H9 (cell line): ENCODE results near the gene RRAGD. TPM values are rescaled to one million over a fixed set of nuclear protein-coding genes. Genes with fewer than 3 reads are reported as not detected.
"Not testable (repeated sequence)": the region's sequence is repeated elsewhere in the genome, so short reads cannot be mapped to it uniquely, and the experiment has no call there.

Experiments
- DNase-seq: peaks from one replicate; pipeline ENCODE4 v3.0.0-alpha.2; 2017
- H2AFZ ChIP-seq: one replicate; pipeline ENCODE4 v1.6.1; 2013; ENCODE audit warnings: mild to moderate bottlenecking, low read length, control low read depth, moderate library complexity
- H2AK5ac ChIP-seq: 2 replicates; pipeline ENCODE4 v1.6.1; 2013; ENCODE audit warnings: low read length, control low read depth, mixed read lengths; ENCODE audit not compliant: insufficient read length
- H2BK120ac ChIP-seq: one replicate; pipeline ENCODE4 v1.6.1; 2013; ENCODE audit warnings: low read depth, mild to moderate bottlenecking, low read length, control low read depth, inconsistent platforms; ENCODE audit not compliant: poor library complexity, severe bottlenecking
- H2BK12ac ChIP-seq: 2 replicates; pipeline ENCODE4 v1.6.1; 2013; ENCODE audit warnings: low read length, control low read depth, mixed read lengths, low read depth; ENCODE audit not compliant: insufficient read length
- H2BK15ac ChIP-seq: 2 replicates; pipeline ENCODE4 v1.6.1; 2013; ENCODE audit warnings: low read depth, low read length, control low read depth
- H2BK20ac ChIP-seq: one replicate; pipeline ENCODE4 v1.6.1; 2013; ENCODE audit warnings: low read depth, mild to moderate bottlenecking, low read length, control low read depth, inconsistent platforms; ENCODE audit not compliant: poor library complexity, severe bottlenecking
- H2BK5ac ChIP-seq: 2 replicates; pipeline ENCODE4 v1.6.1; 2013; ENCODE audit warnings: low read length, control low read depth, mixed read lengths; ENCODE audit not compliant: insufficient read length
- H3K14ac ChIP-seq: 2 replicates; pipeline ENCODE4 v1.6.1; 2013; ENCODE audit warnings: low read length, control low read depth; ENCODE audit not compliant: insufficient read depth
- H3K18ac ChIP-seq: 2 replicates; pipeline ENCODE4 v1.6.1; 2013; ENCODE audit warnings: low read depth, mild to moderate bottlenecking, mixed read lengths, low read length, control low read depth; ENCODE audit not compliant: insufficient read length
- H3K23ac ChIP-seq: 2 replicates; pipeline ENCODE4 v1.6.1; 2013; ENCODE audit warnings: low read length, control low read depth, mixed read lengths, low read depth; ENCODE audit not compliant: insufficient read length
- H3K23me2 ChIP-seq: 2 replicates; pipeline ENCODE4 v1.6.1; 2013; ENCODE audit warnings: low read depth, mild to moderate bottlenecking, mixed read lengths, low read length, control low read depth; ENCODE audit not compliant: insufficient read length, poor library complexity, severe bottlenecking
- H3K27ac ChIP-seq: 2 replicates; pipeline ENCODE4 v1.5.1; 2013; ENCODE audit warnings: low read length, control low read depth, mixed read lengths, low read depth; ENCODE audit not compliant: insufficient read length
- H3K27me3 ChIP-seq: 2 replicates; pipeline ENCODE4 v1.6.1; 2013; ENCODE audit warnings: low read length, control low read depth, inconsistent platforms; ENCODE audit not compliant: insufficient read depth
- H3K4ac ChIP-seq: 2 replicates; pipeline ENCODE4 v1.6.1; 2013; ENCODE audit warnings: low read depth, mild to moderate bottlenecking, control low read depth, inconsistent platforms, low read length, moderate library complexity
- H3K4me1 ChIP-seq: 2 replicates; pipeline ENCODE4 v1.6.1; 2013; ENCODE audit warnings: low read length, control low read depth, inconsistent platforms; ENCODE audit not compliant: insufficient read depth
- H3K4me2 ChIP-seq: 2 replicates; pipeline ENCODE4 v1.6.1; 2013; ENCODE audit warnings: low read length, control low read depth, mixed read lengths; ENCODE audit not compliant: insufficient read length, insufficient read depth
- H3K56ac ChIP-seq: 2 replicates; pipeline ENCODE4 v1.6.1; 2013; ENCODE audit warnings: low read depth, mild to moderate bottlenecking, mixed read lengths, low read length, control low read depth; ENCODE audit not compliant: insufficient read length
- H3K79me1 ChIP-seq: 2 replicates; pipeline ENCODE4 v1.6.1; 2013; ENCODE audit warnings: low read depth, mild to moderate bottlenecking, moderate library complexity, low read length, control low read depth, inconsistent platforms; ENCODE audit not compliant: insufficient read depth, poor library complexity, severe bottlenecking
- H3K79me2 ChIP-seq: 2 replicates; pipeline ENCODE4 v1.6.1; 2013; ENCODE audit warnings: low read length, control low read depth, inconsistent platforms; ENCODE audit not compliant: insufficient read depth
- H3K9ac ChIP-seq: 2 replicates; pipeline ENCODE4 v1.6.1; 2013; ENCODE audit warnings: low read length, control low read depth, mixed read lengths; ENCODE audit not compliant: insufficient read length; ENCODE audit errors: extremely low read depth
- H3K9me3 ChIP-seq: one replicate; pipeline ENCODE4 v1.6.1; 2013; ENCODE audit warnings: low read depth, low read length, inconsistent platforms; ENCODE audit not compliant: control insufficient read depth
- H3T11ph ChIP-seq: one replicate; pipeline ENCODE4 v1.6.1; 2013; ENCODE audit warnings: mild to moderate bottlenecking, low read length, control low read depth, inconsistent platforms
- H4K20me1 ChIP-seq: one replicate; pipeline ENCODE4 v1.6.1; 2013; ENCODE audit not compliant: control insufficient read depth, insufficient read length, insufficient read depth
- H4K5ac ChIP-seq: 2 replicates; pipeline ENCODE4 v1.6.1; 2013; ENCODE audit warnings: low read depth, mild to moderate bottlenecking, mixed read lengths, low read length, control low read depth; ENCODE audit not compliant: insufficient read length
- H4K8ac ChIP-seq: replicated peaks from 2 replicates; pipeline ENCODE4 v1.6.1; 2013; ENCODE audit warnings: low read length, control low read depth, mixed read lengths, low read depth; ENCODE audit not compliant: insufficient read length
- H4K91ac ChIP-seq: 2 replicates; pipeline ENCODE4 v1.6.1; 2013; ENCODE audit warnings: low read depth, mild to moderate bottlenecking, moderate library complexity, mixed read lengths, low read length, control low read depth; ENCODE audit not compliant: insufficient read length
- H3K27ac Mint-ChIP-seq, 3 experiments: 2 replicates in 2 of 3; 3 replicates in 1 of 3; pipeline ENCODE4 v1.8.0; 2020 to 2021; ENCODE audit warnings: mixed read lengths in 3 of 3, mild to moderate bottlenecking in 1 of 3, moderate library complexity in 1 of 3
- H3K27me3 Mint-ChIP-seq: 2 replicates; pipeline ENCODE4 v1.8.0; 2021; ENCODE audit warnings: low read depth, mild to moderate bottlenecking, moderate library complexity, mixed read lengths
- H3K36me3 Mint-ChIP-seq, 3 experiments: 2 replicates in 2 of 3; 3 replicates in 1 of 3; pipeline ENCODE4 v1.8.0; 2020 to 2021; ENCODE audit warnings: low read depth in 3 of 3, mixed read lengths in 3 of 3; ENCODE audit not compliant: insufficient read depth in 1 of 3
- H3K4me1 Mint-ChIP-seq, 2 experiments: 2 replicates each; pipeline ENCODE4 v1.8.0; 2020; ENCODE audit warnings: mixed read lengths in 2 of 2
- H3K4me3 Mint-ChIP-seq, 2 experiments: 2 replicates in 1 of 2; 3 replicates in 1 of 2; pipeline ENCODE4 v1.8.0; 2020 to 2021; ENCODE audit warnings: mild to moderate bottlenecking in 2 of 2, mixed read lengths in 2 of 2, moderate library complexity in 1 of 2
- H3K9me3 Mint-ChIP-seq, 2 experiments: 2 replicates in 1 of 2; 3 replicates in 1 of 2; pipeline ENCODE4 v1.8.0; 2020; ENCODE audit warnings: mild to moderate bottlenecking in 2 of 2, mixed read lengths in 2 of 2, moderate library complexity in 1 of 2
- CTCF ChIP-seq: fragments of 200-600 bp; sonication (generic); conservative IDR thresholded peaks from 3 replicates; pipeline ENCODE4 v1.8.0; 2021; ENCODE audit warnings: antibody characterized with exemption, mild to moderate bottlenecking
- WGBS: extraction: QIAGEN DNeasy Blood & Tissue Kit; methylation state at CpG from one replicate; pipeline ENCODE4 v1.1.7; 2013; ENCODE audit warnings: missing lambda C conversion rate, low lambda C conversion rate, mixed read lengths; ENCODE audit not compliant: insufficient read length; ENCODE audit errors: extremely low coverage; 5-methylcytosine and 5-hydroxymethylcytosine counted together
- total RNA-seq: library from RNA; stranded (reverse); gene quantifications from 2 replicates; pipeline ENCODE4 v1.2.1, GENCODE V29; 2021

RRAGD gene
- total RNA-seq, 1 experiment from 2014 or later = 10.6 TPM

- Histone ChIP-seq H3K56ac (no peak overlapping the region), H3K9me3 (no peaks in the 10 kb centered on the region), H2BK12ac (no peak overlapping the region), H3T11ph (no peak overlapping the region), H3K27ac (no peak overlapping the region), H2BK5ac (no peak overlapping the region), H3K23ac (no peak overlapping the region), H3K9ac (no peak overlapping the region), H4K5ac (no peak overlapping the region), H3K4me2 (no peak overlapping the region), H3K27me3 (no peaks in the 10 kb centered on the region), H2AK5ac (no peak overlapping the region), H4K8ac (no peak overlapping the region), H2BK20ac (no peak overlapping the region), H3K23me2 (no peaks in the 10 kb centered on the region), H3K4me1 (no peaks in the 10 kb centered on the region), H2BK120ac (no peak overlapping the region), H3K79me2 (0 out of 2 replicates have a peak, but pooled peaks cover 3% of the 10 kb centered on the region), H4K91ac (no peak overlapping the region), H3K79me1 (no peaks in the 10 kb centered on the region), H2BK15ac (no peak overlapping the region), H4K20me1 (no peaks in the 10 kb centered on the region), H2AFZ (no peak overlapping the region), H3K18ac (no peak overlapping the region), H3K14ac (no peak overlapping the region), H3K4ac (no peak overlapping the region)
- no peaks in the 10 kb centered on the region; a peak in 1 of 5 replicates for H3K9me3 Mint-ChIP-seq
- no CpG with 5 or more reads among the region's 7 CpGs for WGBS
- TF ChIP-seq CTCF = no peak
- H3K27ac Mint-ChIP-seq = no peak overlapping the region
- H3K4me1 Mint-ChIP-seq = peaks cover 2 to 8% of the 10 kb centered on the region in 2 experiments; a peak in 2 of 4 replicates
- H3K4me3 Mint-ChIP-seq = no peak overlapping the region
- no peaks in the 10 kb centered on the region; a peak in 1 of 7 replicates for H3K36me3 Mint-ChIP-seq
- DNase-seq = no peak
- H3K27me3 Mint-ChIP-seq = no peaks in the 10 kb centered on the region; the same call in 1 of the 2 replicates
These were observed 13.1 kb downstream of the RRAGD start for GRCh38 chr6:89398762-89399525.

- not testable (repeated sequence) for H2AK5ac ChIP-seq, H3K27me3 Mint-ChIP-seq, H3K27ac ChIP-seq, H3K9me3 Mint-ChIP-seq, DNase-seq, H2BK15ac ChIP-seq, H3K79me2 ChIP-seq, H2AFZ ChIP-seq, H3K79me1 ChIP-seq, H3K23ac ChIP-seq, H3K4me1 Mint-ChIP-seq, H3K56ac ChIP-seq, H2BK5ac ChIP-seq, H3T11ph ChIP-seq, H4K20me1 ChIP-seq, H3K18ac ChIP-seq, H2BK120ac ChIP-seq, H2BK12ac ChIP-seq, H3K4ac ChIP-seq, H3K4me3 Mint-ChIP-seq, H3K9ac ChIP-seq, H2BK20ac ChIP-seq, H3K36me3 Mint-ChIP-seq, H3K9me3 ChIP-seq, H3K27ac Mint-ChIP-seq, H4K8ac ChIP-seq, H3K23me2 ChIP-seq, H3K27me3 ChIP-seq, H4K91ac ChIP-seq, H4K5ac ChIP-seq, H3K14ac ChIP-seq, H3K4me2 ChIP-seq, H3K4me1 ChIP-seq
- 100% methylated on average over 1 of the region's 4 CpGs for WGBS
These were observed 14.2 kb downstream of the RRAGD start for GRCh38 chr6:89397884-89398283.
